Islet of Langerhans (tissue), 1 donor: ENCODE measurements around the gene CYB5R2.
"Not testable (repeated sequence)": the region's sequence is repeated elsewhere in the genome, so short reads cannot be mapped to it uniquely, and the experiment has no call there.

Source experiments
- FAIRE-seq: peaks from one replicate; lab custom pipeline; 2011; peaks lifted over from hg19 to GRCh38; lab: Jason Lieb, UNC

The CYB5R2 gene

DNA sequence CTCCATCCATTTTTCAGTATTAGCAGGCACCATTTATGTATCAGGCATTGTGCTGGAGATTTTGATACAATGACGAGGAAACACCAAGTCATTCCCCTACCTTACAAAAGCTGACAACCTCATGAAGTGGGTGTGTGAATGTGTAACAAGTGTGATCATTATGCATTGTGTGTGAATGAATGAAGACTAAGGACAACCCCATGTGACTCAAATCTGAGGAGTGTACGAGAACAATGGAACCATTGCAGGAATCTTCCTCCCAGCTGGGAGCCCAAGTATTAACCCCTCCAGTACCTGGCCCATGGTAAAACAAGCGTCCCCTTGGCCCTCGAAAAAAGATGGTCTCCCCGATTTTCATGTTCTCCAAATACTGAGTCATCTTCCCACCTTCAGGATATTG is 4.4 kb downstream of the CYB5R2 start:
- no peak for FAIRE-seq

DNA sequence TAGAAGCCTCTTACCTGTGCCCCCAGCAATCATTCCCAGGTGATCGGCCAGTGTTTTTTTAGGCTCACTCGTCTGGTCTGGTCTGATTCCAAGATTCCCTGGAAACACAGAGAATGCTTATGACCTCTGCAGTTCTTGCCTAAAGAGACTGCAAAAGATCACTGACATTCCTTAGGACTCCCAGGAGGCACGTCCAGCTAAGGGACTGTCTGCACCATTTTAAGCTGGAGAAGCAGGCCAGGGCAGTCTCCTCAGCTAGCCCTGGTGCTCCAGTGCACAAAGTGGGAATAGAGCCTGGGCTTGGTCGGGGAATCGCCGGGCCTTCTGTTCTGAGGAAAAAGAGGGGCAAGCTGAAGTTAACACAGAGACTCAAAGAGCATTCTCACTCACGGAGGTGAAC is 4.8 kb downstream of the CYB5R2 start:
- FAIRE-seq: no peak

DNA sequence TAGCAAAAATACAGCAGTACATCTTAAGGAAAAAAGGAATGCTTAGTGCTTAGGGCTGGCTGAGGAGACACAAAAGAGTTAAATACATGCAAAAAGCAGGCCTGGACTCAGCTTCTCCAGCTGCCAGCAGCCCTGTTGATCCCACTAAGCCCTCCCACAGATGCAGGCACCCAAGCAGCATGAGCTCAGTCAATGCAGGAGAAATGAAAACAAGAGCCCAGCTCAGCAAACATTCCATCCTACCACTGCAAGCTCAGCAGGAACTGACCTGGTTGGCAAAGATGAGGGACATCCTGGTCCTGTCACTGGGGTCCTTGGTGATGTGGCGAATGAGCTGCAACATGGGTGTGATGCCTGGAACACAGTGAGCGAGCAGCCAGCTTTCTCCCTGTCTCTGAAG is 5.8 kb downstream of the CYB5R2 start:
- FAIRE-seq: no peak

DNA sequence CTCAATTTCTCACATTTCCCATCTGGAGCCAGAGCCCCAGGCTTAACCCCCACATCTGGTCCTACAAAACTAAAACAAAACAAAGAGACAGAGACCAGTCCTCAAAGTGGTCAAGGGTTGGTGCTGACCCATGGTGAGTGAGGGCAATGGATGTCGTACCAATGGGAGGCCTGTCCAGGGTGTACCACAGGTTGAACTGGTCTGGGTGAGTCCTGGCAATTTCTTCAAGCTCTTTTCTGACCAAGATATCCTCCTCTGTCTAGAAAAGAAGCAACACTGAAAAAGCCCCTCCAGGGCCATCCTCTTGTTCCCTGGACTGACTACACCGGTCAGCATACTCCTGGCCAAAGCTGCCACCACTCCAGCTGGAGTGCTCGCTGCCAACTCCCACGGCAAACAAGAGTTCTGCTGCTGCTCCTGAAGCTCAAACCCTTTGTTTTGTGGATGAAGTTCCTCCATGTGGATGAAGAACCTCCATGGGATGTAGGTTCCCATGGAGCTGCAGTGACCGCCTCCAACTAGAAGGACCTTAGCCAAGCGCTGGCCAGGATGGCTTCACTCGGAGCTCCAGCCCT is 6.9 kb downstream of the CYB5R2 start:
- no peak for FAIRE-seq

DNA sequence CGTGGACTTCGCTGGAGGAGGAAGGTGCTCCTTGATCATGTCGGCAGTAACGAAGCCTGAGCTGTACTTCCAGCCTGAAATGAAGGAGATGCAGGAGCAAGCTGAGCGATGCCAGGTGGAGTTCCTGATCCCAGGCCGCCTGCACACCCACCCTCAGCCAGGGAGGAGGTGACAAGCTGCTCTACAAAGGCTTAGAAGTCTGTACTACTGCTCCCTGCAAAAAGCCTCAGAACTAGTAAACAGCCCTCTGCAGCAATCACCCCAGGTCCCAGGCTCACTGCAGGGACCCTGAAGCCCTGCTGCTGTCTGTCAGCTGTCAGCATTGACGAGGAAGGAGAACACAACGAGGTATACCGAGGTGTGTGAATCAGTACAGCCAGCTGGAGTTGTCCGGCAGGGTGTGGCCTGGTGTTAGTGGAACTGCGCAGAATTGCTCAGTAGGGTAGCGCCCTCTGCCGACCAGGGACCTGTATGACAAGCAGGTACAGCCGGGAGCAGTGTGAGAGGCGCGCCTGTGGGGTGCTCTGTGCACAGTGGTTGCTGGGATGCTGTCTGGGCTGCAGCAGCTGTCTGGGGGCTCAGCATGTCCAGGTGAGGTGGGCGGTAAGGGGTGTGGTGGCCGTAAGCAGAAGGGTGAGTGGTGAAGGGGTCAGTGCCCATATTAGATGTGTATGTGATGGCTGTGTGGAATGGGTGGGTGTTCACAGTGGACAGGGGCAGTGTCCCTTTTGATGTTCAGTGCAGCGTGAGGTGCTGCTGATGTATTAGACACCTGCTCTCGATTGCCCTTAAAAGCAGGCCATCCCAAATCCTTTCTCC is 7.6 kb downstream of the CYB5R2 start:
- no peak for FAIRE-seq

DNA sequence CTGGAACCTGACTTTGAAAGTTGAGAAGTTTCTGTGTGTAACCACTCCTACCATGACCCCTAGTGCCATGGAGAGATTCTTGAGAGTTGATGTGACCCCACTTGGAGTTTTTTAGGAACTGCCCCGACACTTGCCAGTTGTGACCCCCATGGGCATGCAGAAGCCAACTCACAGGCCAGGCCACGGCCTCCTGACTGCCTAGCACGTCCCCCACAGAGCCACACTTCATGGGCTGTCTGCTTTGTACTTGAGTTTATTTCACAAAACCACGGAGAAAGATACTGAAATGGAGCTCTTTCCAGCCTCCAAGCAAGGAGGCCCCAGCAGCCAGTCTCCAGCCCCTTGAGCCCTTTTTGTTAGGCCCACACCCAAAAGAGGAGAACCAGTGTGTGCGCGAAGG is 8.4 kb downstream of the CYB5R2 start:
- no peak for FAIRE-seq

DNA sequence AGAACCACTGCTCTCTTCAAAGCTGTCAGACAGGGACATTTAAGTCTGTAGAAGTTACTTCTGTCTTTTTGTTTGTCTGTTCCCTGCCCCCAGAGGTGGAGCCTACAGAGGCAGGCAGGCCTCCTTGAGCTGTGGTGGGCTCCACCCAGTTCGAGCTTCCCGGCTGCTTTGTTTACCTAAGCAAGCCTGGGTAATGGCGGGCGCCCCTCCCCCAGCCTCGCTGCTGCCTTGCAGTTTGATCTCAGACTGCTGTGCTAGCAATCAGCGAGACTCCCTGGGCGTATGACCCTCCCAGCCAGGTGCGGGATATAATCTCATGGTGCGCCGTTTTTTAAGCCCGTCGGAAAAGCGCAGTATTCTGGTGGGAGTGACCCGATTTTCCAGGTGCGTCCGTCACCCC is 9.8 kb downstream of the CYB5R2 start:
- FAIRE-seq: not testable (repeated sequence)

DNA sequence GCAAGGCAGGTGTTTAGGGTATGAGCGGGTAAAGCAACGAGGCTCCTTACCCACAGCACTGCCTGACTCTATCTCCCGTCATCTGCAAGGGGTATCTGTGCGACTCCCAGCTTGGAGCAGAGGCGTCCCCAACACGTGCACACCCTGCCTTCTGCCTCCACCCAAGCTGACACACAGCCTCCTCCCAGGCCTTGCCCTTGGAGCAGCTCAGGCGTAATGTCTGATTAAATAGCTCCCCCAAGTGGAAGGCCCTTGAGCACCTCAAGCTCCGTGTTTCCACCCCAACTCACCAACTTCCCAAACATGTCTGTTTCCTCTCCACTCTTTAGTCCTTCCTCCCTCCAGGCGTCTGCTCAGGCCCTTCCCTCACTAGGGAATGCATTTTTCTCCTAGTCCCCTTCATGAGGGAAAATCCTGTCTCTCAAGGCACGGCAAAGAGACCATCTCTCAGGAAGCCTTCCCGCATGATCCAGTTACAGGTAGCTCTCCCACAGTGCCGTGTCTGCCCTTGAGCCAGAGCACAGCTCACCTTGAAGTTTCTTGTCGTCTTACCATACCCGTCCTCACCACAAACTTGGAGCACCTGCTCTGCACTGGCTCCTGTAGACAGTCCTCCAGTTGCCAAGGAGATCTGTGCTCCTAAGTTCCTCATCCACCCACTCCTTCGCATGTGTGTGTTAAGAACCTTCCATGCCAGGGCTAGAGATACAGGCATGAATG is 15.8 kb downstream of the CYB5R2 start:
- FAIRE-seq: no peak

DNA sequence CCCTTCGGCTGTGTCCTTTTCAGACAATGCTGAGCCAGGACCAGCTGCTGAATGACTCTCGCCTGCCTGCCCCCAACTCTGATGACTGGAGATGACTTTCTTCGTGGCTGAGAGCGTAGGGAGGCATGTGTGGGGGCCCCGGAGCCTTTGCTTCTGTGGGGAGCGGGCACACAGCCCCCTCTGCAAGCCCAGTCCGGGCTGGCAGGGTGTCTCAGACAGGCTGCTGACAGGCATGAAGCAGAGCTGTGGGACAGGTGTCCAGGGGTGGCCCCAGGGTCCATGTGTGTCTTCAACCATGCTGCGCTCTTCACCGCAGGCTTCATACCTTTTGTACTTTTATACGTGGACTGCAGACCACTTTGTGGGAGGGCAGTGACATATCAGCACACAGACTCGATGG is 16.6 kb downstream of the CYB5R2 start:
- no peak for FAIRE-seq

DNA sequence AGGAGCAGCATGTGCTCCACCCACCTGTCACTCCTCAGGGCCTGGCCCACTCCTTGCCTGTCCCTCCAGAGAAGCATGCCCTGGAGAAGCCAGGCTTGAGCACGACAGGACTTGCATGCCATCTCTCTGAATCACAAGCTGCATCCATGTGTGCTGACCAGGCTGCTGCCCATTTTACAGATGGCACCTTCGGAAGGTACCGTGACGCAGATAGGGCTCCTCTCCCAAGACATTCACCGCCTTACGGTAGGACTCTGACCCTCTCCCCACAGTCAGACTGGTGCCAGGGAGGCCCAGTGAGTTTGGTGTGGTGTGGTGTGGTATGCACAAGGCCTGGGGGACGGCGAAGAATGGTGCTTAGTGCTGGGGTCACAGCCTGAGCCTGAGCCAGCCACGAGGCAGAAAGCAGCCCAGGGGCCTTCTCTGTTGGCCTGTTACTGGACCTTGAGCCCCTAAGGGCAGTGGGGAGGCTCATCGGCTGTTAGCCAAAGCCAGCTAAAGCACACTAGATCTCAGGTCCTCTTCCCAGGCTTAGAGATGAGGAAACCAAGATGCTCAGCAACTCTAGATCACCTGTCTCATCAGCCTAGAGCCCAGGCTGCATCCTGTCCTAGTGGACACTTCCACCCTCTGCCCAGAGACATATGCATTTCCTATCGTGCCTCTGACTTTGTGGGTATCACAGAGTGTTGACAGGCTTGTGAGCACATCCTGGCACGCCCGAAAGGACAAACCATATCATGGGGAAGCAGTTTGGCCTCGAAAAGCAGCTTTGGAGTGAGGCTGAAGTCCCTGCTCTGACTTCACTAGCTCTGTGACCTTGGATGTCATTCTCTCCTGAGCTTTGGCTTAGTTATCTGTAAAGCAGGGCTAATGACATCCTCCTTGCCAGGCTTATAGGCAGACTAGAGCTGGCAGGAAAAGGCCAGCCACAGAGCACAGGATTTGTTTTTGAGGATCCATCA is 17.8 kb downstream of the CYB5R2 start:
- FAIRE-seq: no peak

DNA sequence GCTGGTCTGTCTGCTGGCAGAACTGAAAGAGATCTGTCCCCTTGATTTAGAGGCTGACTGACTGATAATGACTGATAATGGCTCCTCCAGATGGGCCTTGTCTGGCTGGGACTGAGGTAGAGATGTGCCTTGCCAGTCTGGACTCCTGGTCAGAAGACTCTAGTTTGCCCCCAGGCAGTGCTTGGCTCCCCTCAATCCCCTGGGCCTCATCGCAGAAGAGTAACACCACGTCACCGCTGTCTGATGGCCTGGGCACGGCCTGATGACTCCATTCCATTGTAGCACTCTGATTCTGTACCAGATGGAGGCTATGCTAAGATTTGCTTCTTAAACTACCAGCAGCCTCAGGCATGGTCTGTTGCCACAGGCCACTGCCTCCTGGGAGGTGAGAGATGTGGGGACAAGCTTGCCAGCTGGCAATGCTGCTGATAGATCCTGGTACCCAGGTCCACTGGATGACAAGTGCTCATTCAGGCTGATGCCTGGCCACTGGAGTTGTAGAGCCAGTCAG is 19.1 kb downstream of the CYB5R2 start:
- no peak for FAIRE-seq

DNA sequence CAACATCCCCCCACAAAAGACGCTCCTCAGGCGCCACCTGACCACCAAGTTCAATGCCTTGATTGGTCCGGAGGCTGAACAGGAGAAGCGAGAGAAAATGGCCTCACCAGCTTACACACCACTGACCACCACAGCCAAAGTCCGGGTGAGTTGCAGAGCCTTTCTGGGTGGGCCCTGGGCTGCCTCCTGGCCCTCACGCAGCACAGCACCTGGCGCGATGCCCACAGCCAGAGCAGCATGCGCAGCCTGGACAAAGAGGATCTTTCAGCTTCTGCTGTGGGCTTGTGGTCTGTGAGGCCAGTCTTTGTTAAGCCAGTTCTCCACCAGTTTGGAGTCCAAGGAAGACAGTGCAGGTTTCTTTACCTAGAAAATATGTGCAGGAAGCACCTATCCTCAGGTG is 21.6 kb downstream of the CYB5R2 start:
- no peak for FAIRE-seq

DNA sequence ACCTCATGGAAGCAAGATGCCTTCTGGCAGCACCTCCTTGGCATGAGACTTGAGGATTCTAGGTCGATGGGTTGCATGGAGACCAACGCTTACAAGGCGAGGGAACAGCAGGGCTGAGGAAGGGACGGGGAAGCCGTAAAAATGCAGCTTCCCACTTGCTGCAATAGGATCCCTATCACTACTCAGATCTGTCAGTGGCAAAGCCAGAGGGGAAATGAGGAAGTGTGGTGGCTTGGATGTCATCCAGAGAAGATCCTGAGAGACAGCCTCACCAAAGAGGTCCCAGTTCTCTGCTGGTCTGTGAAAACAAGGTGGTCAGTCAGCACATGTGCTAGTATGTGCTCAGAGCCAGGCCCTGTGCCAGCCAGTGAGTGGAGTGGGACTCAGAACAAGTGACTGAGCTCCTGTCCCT is 22.2 kb downstream of the CYB5R2 start:
- no peak for FAIRE-seq

DNA sequence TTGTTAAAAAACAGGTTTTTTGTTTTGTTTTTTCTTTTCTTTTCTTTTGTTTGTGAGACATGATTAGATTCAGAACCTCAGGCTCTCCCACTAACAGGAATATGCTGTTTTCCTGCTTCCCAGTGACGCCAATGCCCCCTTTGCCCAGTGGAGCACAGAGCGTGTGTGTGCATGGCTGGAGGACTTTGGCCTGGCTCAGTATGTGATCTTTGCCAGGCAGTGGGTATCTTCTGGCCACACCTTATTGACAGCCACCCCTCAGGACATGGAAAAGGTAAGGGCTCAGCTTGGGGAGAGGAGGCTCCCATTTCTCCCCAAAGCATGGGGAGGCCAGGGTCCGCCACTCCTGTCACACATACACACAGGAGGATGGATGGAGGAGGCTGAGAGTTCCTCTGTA is 25.0 kb downstream of the CYB5R2 start:
- no peak for FAIRE-seq

DNA sequence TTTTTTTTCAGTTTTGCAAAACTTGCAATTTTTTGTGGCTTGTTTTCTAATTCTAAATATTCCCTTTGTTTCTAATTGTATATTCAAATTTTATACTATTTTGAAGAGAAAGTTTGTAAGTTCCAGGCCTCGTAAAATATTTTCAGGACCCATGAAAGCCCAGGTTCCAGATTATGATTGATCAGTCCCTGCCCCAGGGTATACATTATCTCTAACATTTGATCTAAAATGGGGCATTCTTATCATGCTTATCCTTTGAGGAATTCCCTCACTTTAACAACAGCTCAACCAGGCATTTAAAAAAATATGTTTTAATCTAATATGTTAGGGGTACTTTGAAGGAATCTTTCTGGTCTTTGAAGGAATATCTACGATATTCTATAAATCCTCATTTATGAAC is 26.4 kb downstream of the CYB5R2 start:
- FAIRE-seq: no peak

DNA sequence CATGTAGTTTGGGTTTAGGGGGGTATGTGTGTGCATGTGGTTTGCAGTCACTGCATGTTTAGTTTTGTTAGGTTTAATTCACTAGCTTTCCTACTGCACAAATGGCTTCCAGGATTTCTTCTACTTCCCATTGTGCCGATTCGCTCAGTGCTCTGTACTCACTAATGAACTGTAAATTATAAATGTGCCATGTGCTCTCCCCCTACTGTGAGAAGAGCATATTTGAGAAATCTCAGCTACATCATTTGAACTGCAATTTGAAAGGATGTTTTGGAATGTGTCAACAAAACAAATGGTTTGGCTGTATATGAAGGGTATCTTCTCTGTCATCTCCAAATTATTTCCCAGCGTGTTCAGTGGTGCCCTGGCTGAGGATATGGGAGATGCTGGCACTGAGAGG is 28.1 kb downstream of the CYB5R2 start:
- no peak for FAIRE-seq

DNA sequence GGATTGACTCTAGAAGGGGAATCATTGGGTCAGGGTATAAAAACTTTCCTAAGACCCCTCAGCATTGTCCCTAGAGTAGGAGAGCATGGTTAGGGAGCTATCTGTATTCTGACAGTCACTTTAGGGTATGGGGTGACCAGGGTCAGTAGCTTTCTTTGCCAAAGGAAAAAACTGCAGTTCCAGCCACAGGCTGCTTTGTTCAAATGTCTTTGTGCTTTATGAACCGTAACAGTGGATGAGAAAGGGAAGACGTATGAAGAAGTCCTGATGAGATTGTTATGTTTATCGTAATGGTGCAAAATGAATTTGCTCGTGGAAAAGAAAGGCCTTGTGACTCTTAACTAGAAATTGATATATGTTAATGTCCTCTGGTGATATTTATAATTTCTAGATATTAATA is 30.0 kb downstream of the CYB5R2 start:
- no peak for FAIRE-seq

DNA sequence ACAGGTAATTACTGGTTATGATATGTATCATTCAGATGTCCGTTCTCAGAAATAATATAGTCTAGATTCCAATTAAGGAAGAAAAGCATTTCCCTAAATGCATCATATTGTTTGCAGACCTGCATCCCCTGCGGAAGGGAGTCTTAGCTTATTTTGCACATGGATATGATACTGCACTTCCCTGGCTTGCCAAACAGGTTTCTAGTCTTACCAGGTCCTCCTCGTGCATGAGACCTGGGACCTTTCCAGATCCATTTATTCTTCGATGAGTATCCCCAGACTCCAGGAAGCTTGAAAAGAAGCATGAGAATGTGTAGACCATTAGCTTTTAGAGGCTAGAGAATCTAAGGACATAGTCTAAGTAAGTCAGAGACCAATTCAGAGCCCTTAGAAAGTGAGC is 30.6 kb downstream of the CYB5R2 start:
- FAIRE-seq: no peak

DNA sequence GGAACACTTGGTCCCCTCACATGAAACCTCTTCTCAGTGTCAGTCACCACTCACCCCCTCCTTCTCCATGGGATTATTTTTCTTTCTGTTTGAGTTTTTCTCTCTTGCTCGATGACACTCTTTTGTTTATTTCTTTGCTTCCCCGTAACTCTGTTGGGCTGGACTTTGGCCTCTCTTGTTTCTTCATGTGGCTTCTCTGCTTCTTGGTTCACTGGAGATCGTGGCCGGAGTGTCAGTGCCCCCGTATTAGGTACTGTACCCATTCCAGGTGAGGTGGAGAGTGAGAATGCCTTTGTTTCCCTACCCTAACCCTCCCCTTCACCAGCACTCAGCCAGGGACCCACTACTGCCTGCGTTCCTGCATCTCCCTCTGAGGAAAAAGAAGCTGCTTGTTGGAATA is 32.5 kb downstream of the CYB5R2 start:
- no peak for FAIRE-seq

DNA sequence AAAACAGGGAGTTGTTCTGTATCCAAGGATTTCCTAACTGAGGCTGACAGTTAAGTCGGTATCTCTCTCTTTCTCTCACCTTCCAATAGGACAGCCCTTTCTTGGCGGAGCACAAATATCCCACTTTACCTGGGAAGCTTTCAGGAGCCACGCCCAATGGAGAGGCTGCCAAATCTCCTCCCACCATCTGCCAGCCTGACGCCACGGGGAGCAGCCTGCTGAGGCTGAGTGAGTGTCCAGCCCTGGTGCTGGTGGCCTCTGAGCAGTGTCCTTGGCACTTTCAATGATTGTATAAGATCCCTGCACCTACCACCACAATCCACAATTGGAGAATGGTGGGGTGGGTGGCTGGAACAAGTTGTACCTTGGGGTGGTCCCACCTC is 33.7 kb downstream of the CYB5R2 start:
- no peak for FAIRE-seq

DNA sequence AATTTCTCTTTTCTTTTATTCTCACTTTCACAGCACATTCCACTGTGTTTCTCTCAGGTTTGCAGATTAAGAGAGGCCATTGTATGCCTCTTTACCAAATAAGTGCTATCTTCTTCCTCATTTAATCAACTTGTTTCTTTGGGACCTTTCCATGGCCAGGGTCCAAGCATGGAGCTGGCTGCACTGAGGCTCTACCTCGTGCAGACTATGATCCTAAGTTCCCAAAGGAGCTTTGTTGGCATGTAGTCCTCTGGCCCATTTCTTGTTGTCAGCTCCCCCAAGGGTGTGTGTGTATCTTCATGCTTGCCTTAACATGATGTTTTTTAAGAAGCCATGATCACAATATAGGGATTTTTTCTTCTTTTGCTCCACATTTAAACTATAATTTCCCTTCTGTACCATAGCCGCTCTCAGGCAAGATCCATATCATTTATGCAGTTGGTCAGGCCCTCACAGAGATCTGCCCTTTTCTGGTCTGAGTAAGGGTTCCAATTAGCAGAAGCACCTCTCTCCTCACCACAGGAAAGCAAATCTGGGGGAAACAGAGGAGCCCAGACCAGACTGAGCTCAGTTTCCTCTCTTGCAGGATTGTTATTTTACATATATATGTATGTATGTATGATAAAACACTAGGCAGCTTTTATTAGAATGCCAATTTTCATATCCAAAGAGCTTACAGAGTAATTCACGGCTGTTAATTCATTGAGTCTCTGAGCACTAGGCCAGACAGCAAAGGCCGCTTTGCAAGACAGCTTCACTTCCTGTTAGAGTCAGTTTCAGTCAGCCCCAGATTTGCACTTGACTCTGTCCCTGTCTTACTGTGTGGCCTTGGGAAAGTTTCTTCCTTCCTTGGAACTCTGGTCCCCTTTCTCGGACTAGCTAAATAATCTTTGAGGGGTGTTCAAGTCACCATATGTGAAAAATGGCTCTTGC is 34.3 kb downstream of the CYB5R2 start:
- no peak for FAIRE-seq
